WERI-Rb-1 (cell line): ENCODE results near the gene EVA1A.

Experiments used
- DNase-seq: peaks from one replicate; pipeline ENCODE4 v3.0.0-alpha.2; 2020
- H3K27ac ChIP-seq: fragments of 250-450 bp; sonication (Bioruptor Pico); 2 replicates; pipeline ENCODE4 v1.5.1; 2020; ENCODE audit warnings: mild to moderate bottlenecking, moderate library complexity
- H3K27me3 ChIP-seq: fragments of 250-450 bp; sonication (Bioruptor Pico); 2 replicates; pipeline ENCODE4 v1.5.1; 2021; ENCODE audit warnings: mild to moderate bottlenecking, low read depth, moderate library complexity; ENCODE audit not compliant: insufficient read depth, severe bottlenecking
- H3K36me3 ChIP-seq: fragments of 250-450 bp; sonication (Bioruptor Pico); 2 replicates; pipeline ENCODE4 v1.5.1; 2020; ENCODE audit warnings: mild to moderate bottlenecking, moderate library complexity
- H3K4me3 ChIP-seq: 2 replicates; pipeline ENCODE4 v1.5.1; 2011; ENCODE audit warnings: low read depth, mild to moderate bottlenecking, control low read depth, low read length
- H3K9me3 ChIP-seq: fragments of 250-450 bp; sonication (Bioruptor Pico); 2 replicates; pipeline ENCODE4 v1.5.1; 2021; ENCODE audit warnings: mild to moderate bottlenecking, moderate library complexity; ENCODE audit not compliant: severe bottlenecking
- CTCF ChIP-seq: IDR thresholded peaks from 2 replicates; pipeline ENCODE4 v1.5.1; 2011; ENCODE audit warnings: low read depth, mild to moderate bottlenecking, control low read depth, inconsistent platforms, low read length

Gene EVA1A

GRCh38 chr2:75570024-75570947, 9.5 kb upstream of the EVA1A start:
- no peak for TF ChIP-seq CTCF
- H3K4me3 ChIP-seq, result no peak overlapping the region
- peaks cover 55% of the 10 kb centered on the region for H3K27me3 ChIP-seq
- no peak overlapping the region for H3K27ac ChIP-seq
- DNase-seq, result no peak
- H3K36me3 ChIP-seq, result no peaks in the 10 kb centered on the region
- H3K9me3 ChIP-seq, result no peaks in the 10 kb centered on the region

- no peak for DNase-seq
- Histone ChIP-seq H3K27ac (no peak overlapping the region), H3K4me3 (no peak overlapping the region), H3K27me3 (peaks cover 59% of the 10 kb centered on the region), H3K9me3 (no peaks in the 10 kb centered on the region), H3K36me3 (no peaks in the 10 kb centered on the region)
- TF ChIP-seq CTCF, result no peak
Measured at GRCh38 chr2:75569546-75569945, 8.8 kb upstream of the EVA1A start.

- Histone ChIP-seq H3K4me3 (no peak overlapping the region), H3K9me3 (no peaks in the 10 kb centered on the region), H3K27me3 (peaks cover 64% of the 10 kb centered on the region), H3K27ac (no peak overlapping the region), H3K36me3 (no peaks in the 10 kb centered on the region)
- DNase-seq, result no peak
- TF ChIP-seq CTCF, result no peak
Measured at GRCh38 chr2:75568174-75568573, 7.4 kb upstream of the EVA1A start.

- Histone ChIP-seq H3K27me3 (peaks cover 75% of the 10 kb centered on the region), H3K9me3 (no peaks in the 10 kb centered on the region), H3K27ac (no peak overlapping the region), H3K36me3 (no peaks in the 10 kb centered on the region), H3K4me3 (no peak overlapping the region)
- TF ChIP-seq CTCF, result no peak
- DNase-seq, result no peak
Measured at GRCh38 chr2:75565472-75566462, 5.0 kb upstream of the EVA1A start.

- H3K4me3 ChIP-seq, result no peak overlapping the region
- no peak for TF ChIP-seq CTCF
- H3K36me3 ChIP-seq, result no peaks in the 10 kb centered on the region
- no peak for DNase-seq
- no peaks in the 10 kb centered on the region for H3K9me3 ChIP-seq
- peaks cover 84% of the 10 kb centered on the region for H3K27me3 ChIP-seq
- H3K27ac ChIP-seq, result no peak overlapping the region
Measured at GRCh38 chr2:75564713-75565359, 4.1 kb upstream of the EVA1A start.
